ENCODE data around the gene SCO2. TPM values are rescaled to one million over a fixed set of nuclear protein-coding genes. Genes with fewer than 3 reads are reported as not detected.

SCO2 gene
- total RNA-seq, 4 donors from 2014 or later, result 2.5 to 3.9 (median 3.3) TPM; not detected in 1

DNA sequence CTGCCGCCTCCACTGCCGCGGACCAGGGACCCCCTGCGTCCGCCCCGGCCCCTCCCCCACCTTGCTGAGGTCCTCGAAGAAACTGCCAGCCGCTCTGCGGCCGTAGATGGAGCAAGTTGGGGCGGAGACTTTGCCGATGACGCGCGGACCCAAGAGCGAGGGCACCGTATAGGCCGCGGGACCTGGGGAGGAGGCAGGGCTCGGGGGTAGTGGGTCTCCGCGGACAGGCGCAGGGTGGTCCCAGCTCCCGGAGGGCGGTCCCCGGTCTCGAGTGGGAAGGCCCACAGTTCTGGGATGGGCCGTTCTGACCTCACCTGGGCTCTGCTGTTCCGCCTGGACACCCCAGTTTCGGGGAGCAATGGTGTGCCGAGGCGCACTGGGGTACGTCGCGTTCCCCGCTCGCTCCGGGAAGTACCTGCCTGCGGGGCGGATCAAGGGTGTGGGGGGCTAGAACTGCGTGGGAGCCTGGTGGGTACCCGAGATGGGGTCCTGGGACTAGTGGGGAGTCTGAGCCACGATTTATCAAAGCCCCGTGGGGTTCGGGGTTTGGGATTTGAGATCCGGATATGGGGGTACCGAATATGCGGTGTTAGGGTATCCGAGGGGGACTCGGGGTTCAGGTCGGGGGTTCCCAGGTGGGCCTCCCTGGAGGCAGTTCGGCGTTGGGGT, 5.6 kb upstream of the SCO2 start:
- 6 to 8% methylated on average over 33 to 50 of the region's 53 CpGs for WGBS, 2 donors
- no peaks in the 10 kb centered on the region for H3K9me3 ChIP-seq
- H3K27ac ChIP-seq, result peak overlapping the region; percentile 56 to 96 (median 90)
- peak; percentile 65 to 75 for DNase-seq (ENCODE audit: low spot score in 2 of 2)
- H3K27me3 ChIP-seq, result peaks cover 3 to 59% of the 10 kb centered on the region in 2 donors
- H3K4me3 ChIP-seq, result peak overlapping the region; percentile 31 to 60 (median 52)
- TF ChIP-seq, protein P1, sequence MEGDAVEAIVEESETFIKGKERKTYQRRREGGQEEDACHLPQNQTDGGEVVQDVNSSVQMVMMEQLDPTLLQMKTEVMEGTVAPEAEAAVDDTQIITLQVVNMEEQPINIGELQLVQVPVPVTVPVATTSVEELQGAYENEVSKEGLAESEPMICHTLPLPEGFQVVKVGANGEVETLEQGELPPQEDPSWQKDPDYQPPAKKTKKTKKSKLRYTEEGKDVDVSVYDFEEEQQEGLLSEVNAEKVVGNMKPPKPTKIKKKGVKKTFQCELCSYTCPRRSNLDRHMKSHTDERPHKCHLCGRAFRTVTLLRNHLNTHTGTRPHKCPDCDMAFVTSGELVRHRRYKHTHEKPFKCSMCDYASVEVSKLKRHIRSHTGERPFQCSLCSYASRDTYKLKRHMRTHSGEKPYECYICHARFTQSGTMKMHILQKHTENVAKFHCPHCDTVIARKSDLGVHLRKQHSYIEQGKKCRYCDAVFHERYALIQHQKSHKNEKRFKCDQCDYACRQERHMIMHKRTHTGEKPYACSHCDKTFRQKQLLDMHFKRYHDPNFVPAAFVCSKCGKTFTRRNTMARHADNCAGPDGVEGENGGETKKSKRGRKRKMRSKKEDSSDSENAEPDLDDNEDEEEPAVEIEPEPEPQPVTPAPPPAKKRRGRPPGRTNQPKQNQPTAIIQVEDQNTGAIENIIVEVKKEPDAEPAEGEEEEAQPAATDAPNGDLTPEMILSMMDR (IDR thresholded peaks at IDR 0.05), result no peak
- TF ChIP-seq POLR2A (IDR thresholded peaks at IDR 0.05), result peak; percentile 27 to 54
- TF ChIP-seq EP300 (IDR thresholded peaks at IDR 0.05), result peak in 1 of 2 donors; percentile 40
- no peaks in the 10 kb centered on the region for H3K36me3 ChIP-seq
- peaks cover 0 to 68% (median 33%) of the 10 kb centered on the region in 4 donors for H3K4me1 ChIP-seq

DNA sequence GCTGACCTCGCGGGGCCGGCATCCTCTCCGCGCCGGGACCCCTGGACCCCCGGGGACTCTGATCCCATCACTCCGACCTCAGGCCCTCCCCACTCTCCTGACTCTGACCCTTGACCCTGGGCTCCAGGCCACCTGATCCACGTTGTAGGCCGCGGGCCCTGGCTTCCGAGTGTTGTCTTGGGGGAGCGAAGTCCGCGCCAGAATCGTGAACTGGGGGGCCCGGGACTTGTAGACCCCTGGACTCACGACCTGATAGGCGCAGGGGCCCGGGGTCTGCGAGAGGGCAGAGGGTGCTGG, 5.1 kb upstream of the SCO2 start:
- peak in 1 of 2 donors; percentile 47 for DNase-seq (ENCODE audit: low spot score in 2 of 2)
- no peak for TF ChIP-seq POLR2A (IDR thresholded peaks at IDR 0.05)

DNA sequence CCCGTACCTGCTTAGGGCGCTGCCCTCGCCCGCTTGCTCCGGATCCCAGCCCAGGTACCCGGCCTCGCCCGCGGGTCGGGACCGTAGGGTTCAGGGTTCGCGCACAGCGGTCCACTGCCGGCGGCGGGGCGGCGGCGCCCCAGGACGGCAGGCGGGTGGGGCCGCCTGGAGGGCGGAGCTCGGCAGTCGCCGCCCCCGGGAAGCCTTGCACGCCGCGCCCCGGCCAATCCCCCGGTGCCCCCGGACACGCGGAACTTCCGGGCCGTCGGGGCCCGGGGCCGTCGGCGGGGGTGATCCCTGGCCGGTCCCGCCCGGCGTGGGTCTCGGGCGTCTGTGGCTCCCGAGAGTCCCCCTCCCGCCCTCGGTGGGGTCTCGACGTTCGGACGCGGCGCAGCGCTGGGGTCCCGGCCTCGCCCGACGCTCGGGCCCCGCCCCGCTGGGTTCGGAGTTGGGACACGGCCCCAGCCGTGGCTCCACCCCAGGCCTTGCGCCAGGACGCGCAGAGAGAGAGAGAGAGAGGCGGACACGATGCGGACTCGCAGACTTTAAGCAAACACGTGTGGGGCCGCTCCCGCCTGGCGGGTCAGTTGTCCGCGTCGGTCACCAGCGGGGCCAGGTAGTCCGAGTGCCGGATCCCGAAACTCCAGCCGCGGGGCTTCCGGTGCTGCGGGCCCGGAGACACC, 4.6 kb upstream of the SCO2 start, which contains the start of gene TYMP:
Gene TYMP (minus strand): TSS at position 116 of the 683 bp plus-strand sequence. CDS start 303 bp downstream, outside the sequence.
- 2 to 8% methylated on average over 5 to 57 of the region's 92 CpGs for WGBS, 2 donors
- H3K27me3 ChIP-seq, result peaks cover 3 to 55% of the 10 kb centered on the region in 2 donors

More for the DNA sequence above, 5.1 kb upstream of the SCO2 start:
- H3K36me3 ChIP-seq, result no peaks in the 10 kb centered on the region
- H3K27me3 ChIP-seq, result peaks cover 3 to 59% of the 10 kb centered on the region in 2 donors
- H3K27ac ChIP-seq, result peak overlapping the region; percentile 56 to 96 (median 90)
- 0 to 4% methylated on average over 3 to 13 of the region's 21 CpGs for WGBS, 2 donors
- peaks cover 0 to 69% (median 33%) of the 10 kb centered on the region in 4 donors for H3K4me1 ChIP-seq
- H3K4me3 ChIP-seq, result peak overlapping the region; percentile 31 to 60 (median 52)
- no peaks in the 10 kb centered on the region for H3K9me3 ChIP-seq

DNA sequence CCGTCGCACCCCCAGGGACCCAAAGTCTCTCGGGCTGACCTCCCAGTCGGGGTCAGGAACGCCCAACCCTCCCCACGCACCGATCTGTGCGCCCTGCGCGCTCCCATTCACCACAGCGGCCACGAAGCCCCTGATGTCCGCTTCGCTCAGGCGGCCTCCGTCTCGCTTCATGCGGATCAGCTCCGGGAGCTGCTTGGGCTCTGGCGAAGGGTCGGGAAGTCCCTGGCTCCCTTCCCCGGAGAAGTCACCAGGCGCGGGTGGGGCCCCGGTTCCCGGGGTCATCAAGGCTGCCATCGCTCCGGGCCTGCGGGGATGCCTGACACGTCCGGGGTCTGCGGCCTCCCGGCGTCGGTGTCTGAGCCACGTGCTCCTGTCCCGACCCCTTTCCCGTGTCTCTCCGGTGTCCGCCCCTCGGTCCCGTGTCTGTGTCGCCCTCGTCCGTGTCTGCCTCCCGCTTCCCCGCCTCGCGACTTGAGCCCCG, 4.1 kb upstream of the SCO2 start:
- WGBS, 2 donors, result 4 to 16% methylated on average over 18 to 31 of the region's 50 CpGs
- peak in 1 of 2 donors; percentile 23 for DNase-seq (ENCODE audit: low spot score in 2 of 2)
- peaks cover 0 to 76% (median 36%) of the 10 kb centered on the region in 4 donors for H3K4me1 ChIP-seq
- H3K27ac ChIP-seq, result peak overlapping the region; percentile 56 to 96 (median 90)
- no peak for TF ChIP-seq POLR2A (IDR thresholded peaks at IDR 0.05)
- TF ChIP-seq, protein P1 (IDR thresholded peaks at IDR 0.05), result no peak
- TF ChIP-seq EP300 (IDR thresholded peaks at IDR 0.05), result no peak
- H3K27me3 ChIP-seq, result peaks cover 3 to 50% of the 10 kb centered on the region in 2 donors
- no peaks in the 10 kb centered on the region for H3K9me3 ChIP-seq
- peak overlapping the region; percentile 31 to 60 (median 49) for H3K4me3 ChIP-seq
- H3K36me3 ChIP-seq, result no peaks in the 10 kb centered on the region

More for the DNA sequence above, 4.6 kb upstream of the SCO2 start, which contains the start of gene TYMP:
- Histone ChIP-seq H3K4me1 (peaks cover 0 to 70% (median 33%) of the 10 kb centered on the region in 4 donors), H3K4me3 (peak within 1 kb of the TSS; percentile 31 to 60 (median 52)), H3K36me3 (no peaks in the 10 kb centered on the region), H3K9me3 (no peaks in the 10 kb centered on the region), H3K27ac (peak within 1 kb of the TSS; percentile 56 to 96 (median 90))
- peak; percentile 31 to 69 for TF ChIP-seq POLR2A (IDR thresholded peaks at IDR 0.05)
- peak in 1 of 2 donors; percentile 79 for TF ChIP-seq EP300 (IDR thresholded peaks at IDR 0.05)
- TF ChIP-seq, protein P1 (IDR thresholded peaks at IDR 0.05), result peak in 1 of 5 experiments; percentile 9
- peak; percentile 55 to 72 for DNase-seq (ENCODE audit: low spot score in 2 of 2)

DNA sequence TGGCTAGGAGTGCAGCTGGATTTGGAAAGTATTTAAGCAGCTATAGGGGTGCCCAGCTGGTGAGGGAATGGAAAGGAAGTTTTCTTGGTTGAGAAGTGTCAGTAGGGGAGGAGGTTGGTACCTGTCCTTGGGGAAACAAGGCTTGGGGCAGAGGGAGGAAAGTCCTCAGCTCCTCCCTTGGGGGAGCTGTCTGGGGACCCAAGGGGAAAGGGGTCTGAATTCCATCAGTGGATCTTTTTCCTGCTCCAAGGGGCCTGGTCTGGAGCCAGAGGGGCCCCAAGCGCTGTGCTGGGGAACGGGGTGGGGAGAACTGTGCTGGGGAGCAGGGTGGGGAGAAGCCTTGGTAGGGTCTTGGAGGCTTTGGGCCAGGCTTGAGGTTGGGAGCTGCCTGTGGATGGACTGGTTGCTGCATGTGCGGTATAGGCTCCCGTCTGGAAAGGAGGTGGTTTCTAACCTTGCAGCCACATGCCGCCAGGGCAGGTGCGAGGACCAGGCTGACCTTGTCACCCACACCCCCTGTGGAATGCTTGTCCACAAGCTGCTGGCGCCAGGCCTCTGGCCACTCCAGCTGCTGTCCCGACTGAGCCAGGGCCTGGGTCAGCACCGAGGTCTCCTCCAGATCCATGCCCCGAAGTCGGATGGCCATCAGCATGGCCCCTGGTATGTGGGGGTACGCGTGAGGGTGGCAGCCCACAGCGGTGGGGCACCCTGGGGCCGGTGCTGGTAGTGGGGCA, 3.5 kb upstream of the SCO2 start:
- Histone ChIP-seq H3K4me3 (peak overlapping the region in 3 of 4 donors; percentile 45 to 60 (median 53)), H3K27me3 (peaks cover 3 to 43% of the 10 kb centered on the region in 2 donors), H3K4me1 (peaks cover 0 to 82% (median 42%) of the 10 kb centered on the region in 4 donors), H3K9me3 (no peaks in the 10 kb centered on the region), H3K36me3 (peaks cover 0 to 3% (median 0%) of the 10 kb centered on the region in 3 donors), H3K27ac (peak overlapping the region; percentile 56 to 96 (median 90))
- 45 to 62% methylated on average over 8 to 12 of the region's 15 CpGs for WGBS, 2 donors
- no peak for DNase-seq (ENCODE audit: low spot score in 2 of 2)
- TF ChIP-seq, protein P1 (IDR thresholded peaks at IDR 0.05), result no peak
- TF ChIP-seq EP300 (IDR thresholded peaks at IDR 0.05), result no peak
- TF ChIP-seq POLR2A (IDR thresholded peaks at IDR 0.05), result no peak

Measured in tibial nerve (tissue), 4 donors.